SK-N-SH treated with all-trans-retinoic acid at 6 μM for 48 hours (cell line): ENCODE data around the gene SCYL1.

ENCODE experiments used
- ATAC-seq: fragments of 200-7000 bp; cut with Tn5 transposase; 3 replicates; pipeline ENCODE4 v1.9.1; 2020; ENCODE audit warnings: mild to moderate bottlenecking, moderate library complexity
- ARNTL ChIP-seq: fragments of 450-650 bp; formaldehyde crosslinking; IDR thresholded peaks from 2 replicates; pipeline ENCODE4 v1.5.0; 2020; ENCODE audit warnings: low read depth, mild to moderate bottlenecking, moderate library complexity, borderline replicate concordance
- BACH2 ChIP-seq: fragments of 250-450 bp; sonication (Bioruptor Pico); IDR thresholded peaks from 2 replicates; pipeline ENCODE4 v1.9.0; 2021; ENCODE audit warnings: mild to moderate bottlenecking, borderline replicate concordance
- CREB5 ChIP-seq: fragments of 250-450 bp; sonication (Bioruptor Pico); IDR thresholded peaks from 2 replicates; pipeline ENCODE4 v1.5.1; 2020; ENCODE audit warnings: low read depth, mild to moderate bottlenecking, moderate library complexity
- ESRRG ChIP-seq: fragments of 250-450 bp; sonication (Bioruptor Pico); IDR thresholded peaks from 2 replicates; pipeline ENCODE4 v1.6.1; 2021; ENCODE audit warnings: mild to moderate bottlenecking
- GLIS3 ChIP-seq: fragments of 250-450 bp; sonication (Bioruptor Pico); IDR thresholded peaks from 2 replicates; pipeline ENCODE4 v1.5.0; 2020; ENCODE audit warnings: mild to moderate bottlenecking, moderate library complexity
- ISL1 ChIP-seq: fragments of 250-450 bp; sonication (Bioruptor Pico); IDR thresholded peaks from 2 replicates; pipeline ENCODE4 v2.1.2; 2022; ENCODE audit warnings: mild to moderate bottlenecking, moderate library complexity
- OSR1 ChIP-seq: fragments of 250-450 bp; sonication (Bioruptor Pico); IDR thresholded peaks from 2 replicates; pipeline ENCODE4 v1.8.0; 2022; ENCODE audit warnings: moderate library complexity, mild to moderate bottlenecking, inconsistent platforms
- PPARA ChIP-seq: fragments of 250-450 bp; sonication (Bioruptor Pico); IDR thresholded peaks from 2 replicates; pipeline ENCODE4 v1.5.0; 2020; ENCODE audit warnings: mild to moderate bottlenecking, borderline replicate concordance
- RARB ChIP-seq: fragments of 250-450 bp; sonication (Bioruptor Pico); IDR thresholded peaks from 2 replicates; pipeline ENCODE4 v1.8.0; 2021; ENCODE audit warnings: mild to moderate bottlenecking, moderate library complexity
- SNAI2 ChIP-seq: fragments of 250-450 bp; sonication (Bioruptor Pico); IDR thresholded peaks from 2 replicates; pipeline ENCODE4 v1.5.0; 2020; ENCODE audit warnings: mild to moderate bottlenecking, moderate library complexity
- TOX ChIP-seq: fragments of 250-450 bp; sonication (Bioruptor Pico); IDR thresholded peaks from 2 replicates; pipeline ENCODE4 v1.8.0; 2021; ENCODE audit warnings: mild to moderate bottlenecking, moderate library complexity, borderline replicate concordance
- TSHZ2 ChIP-seq: fragments of 250-450 bp; sonication (Bioruptor Pico); IDR thresholded peaks from 2 replicates; pipeline ENCODE4 v1.5.0; 2020; ENCODE audit warnings: mild to moderate bottlenecking, moderate library complexity
- ZC3H10 ChIP-seq: fragments of 250-450 bp; sonication (Bioruptor Pico); IDR thresholded peaks from 2 replicates; pipeline ENCODE4 v1.5.1; 2021; ENCODE audit warnings: mild to moderate bottlenecking, moderate library complexity
- ZFP3 ChIP-seq: fragments of 250-450 bp; sonication (Bioruptor Pico); IDR thresholded peaks from 2 replicates; pipeline ENCODE4 v1.5.0; 2020; ENCODE audit warnings: mild to moderate bottlenecking, moderate library complexity
- ZFP30 ChIP-seq: fragments of 450-650 bp; formaldehyde crosslinking; IDR thresholded peaks from 2 replicates; pipeline ENCODE4 v1.5.0; 2022; ENCODE audit warnings: mild to moderate bottlenecking, moderate library complexity
- ZNF565 ChIP-seq: fragments of 450-650 bp; formaldehyde crosslinking; conservative IDR thresholded peaks from 2 replicates; pipeline ENCODE4 v1.5.0; 2020; ENCODE audit warnings: low read depth, mild to moderate bottlenecking, moderate library complexity
- ZNF8 ChIP-seq: fragments of 450-650 bp; formaldehyde crosslinking; IDR thresholded peaks from 2 replicates; pipeline ENCODE4 v1.5.0; 2020; ENCODE audit warnings: mild to moderate bottlenecking, moderate library complexity
- TF ChIP-seq, protein P1 (sequence below): fragments of 250-450 bp; sonication (Bioruptor Pico); IDR thresholded peaks from 2 replicates; pipeline ENCODE4 v1.8.0; 2021; ENCODE audit warnings: low read depth, mild to moderate bottlenecking, moderate library complexity, borderline replicate concordance
- TF ChIP-seq, protein P2 (sequence below): fragments of 250-450 bp; sonication (Bioruptor Pico); IDR thresholded peaks from 2 replicates; pipeline ENCODE4 v1.8.0; 2020; ENCODE audit warnings: mild to moderate bottlenecking, moderate library complexity, borderline replicate concordance

Gene SCYL1

DNA sequence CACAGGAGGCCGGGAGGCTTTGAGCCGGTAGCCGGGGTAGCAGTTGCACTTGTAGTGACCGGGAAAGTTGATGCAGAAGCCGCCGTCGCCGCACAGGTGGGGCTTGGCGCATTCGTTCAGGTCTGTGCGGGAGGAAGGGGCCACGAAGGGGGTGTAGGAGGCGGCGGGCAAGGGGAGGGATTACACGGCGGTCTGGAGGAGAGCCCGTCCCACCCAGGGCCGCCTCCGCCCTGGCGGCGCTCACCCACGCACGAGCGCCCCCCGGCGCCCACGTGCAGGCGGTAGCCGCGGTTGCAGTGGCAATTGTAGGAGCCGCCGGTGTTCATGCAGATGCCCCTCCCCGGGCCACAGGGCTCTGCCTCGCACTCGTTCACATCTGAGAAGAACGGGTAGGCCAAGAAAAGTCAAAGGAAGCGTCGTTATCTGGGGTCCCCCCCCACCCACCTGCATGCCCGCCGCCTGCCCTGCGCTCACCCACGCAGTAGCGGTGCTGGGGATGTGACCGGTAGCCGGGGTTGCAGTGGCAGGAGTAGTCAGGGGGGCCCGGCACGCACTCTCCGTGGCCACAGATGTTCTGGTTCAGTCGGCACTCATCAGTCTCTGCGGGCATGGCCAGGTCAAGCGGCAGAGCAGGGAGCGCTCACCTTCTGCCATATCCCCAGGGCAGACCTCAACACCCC lies 22.7 kb downstream of the SCYL1 start:
- TF ChIP-seq PPARA (CRISPR knock-in tag) (no peak), TSHZ2 (CRISPR knock-in tag) (no peak), TOX (no peak), ZFP3 (CRISPR knock-in tag) (no peak), SNAI2 (no peak), ZNF8 (no peak), ZNF565 (no peak), ESRRG (no peak), OSR1 (no peak), ZC3H10 (CRISPR knock-in tag) (no peak), RARB (CRISPR knock-in tag) (no peak), ISL1 (CRISPR knock-in tag) (no peak), ARNTL (CRISPR knock-in tag) (no peak), BACH2 (CRISPR knock-in tag) (no peak), CREB5 (CRISPR knock-in tag) (no peak), ZFP30 (no peak)
- TF ChIP-seq, protein P1, sequence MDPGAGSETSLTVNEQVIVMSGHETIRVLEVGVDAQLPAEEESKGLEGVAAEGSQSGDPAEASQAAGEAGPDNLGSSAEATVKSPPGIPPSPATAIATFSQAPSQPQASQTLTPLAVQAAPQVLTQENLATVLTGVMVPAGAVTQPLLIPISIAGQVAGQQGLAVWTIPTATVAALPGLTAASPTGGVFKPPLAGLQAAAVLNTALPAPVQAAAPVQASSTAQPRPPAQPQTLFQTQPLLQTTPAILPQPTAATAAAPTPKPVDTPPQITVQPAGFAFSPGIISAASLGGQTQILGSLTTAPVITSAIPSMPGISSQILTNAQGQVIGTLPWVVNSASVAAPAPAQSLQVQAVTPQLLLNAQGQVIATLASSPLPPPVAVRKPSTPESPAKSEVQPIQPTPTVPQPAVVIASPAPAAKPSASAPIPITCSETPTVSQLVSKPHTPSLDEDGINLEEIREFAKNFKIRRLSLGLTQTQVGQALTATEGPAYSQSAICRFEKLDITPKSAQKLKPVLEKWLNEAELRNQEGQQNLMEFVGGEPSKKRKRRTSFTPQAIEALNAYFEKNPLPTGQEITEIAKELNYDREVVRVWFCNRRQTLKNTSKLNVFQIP (CRISPR knock-in tag), result no peak
- TF ChIP-seq, protein P2, sequence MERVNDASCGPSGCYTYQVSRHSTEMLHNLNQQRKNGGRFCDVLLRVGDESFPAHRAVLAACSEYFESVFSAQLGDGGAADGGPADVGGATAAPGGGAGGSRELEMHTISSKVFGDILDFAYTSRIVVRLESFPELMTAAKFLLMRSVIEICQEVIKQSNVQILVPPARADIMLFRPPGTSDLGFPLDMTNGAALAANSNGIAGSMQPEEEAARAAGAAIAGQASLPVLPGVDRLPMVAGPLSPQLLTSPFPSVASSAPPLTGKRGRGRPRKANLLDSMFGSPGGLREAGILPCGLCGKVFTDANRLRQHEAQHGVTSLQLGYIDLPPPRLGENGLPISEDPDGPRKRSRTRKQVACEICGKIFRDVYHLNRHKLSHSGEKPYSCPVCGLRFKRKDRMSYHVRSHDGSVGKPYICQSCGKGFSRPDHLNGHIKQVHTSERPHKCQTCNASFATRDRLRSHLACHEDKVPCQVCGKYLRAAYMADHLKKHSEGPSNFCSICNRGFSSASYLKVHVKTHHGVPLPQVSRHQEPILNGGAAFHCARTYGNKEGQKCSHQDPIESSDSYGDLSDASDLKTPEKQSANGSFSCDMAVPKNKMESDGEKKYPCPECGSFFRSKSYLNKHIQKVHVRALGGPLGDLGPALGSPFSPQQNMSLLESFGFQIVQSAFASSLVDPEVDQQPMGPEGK (CRISPR knock-in tag), result no peak
- ATAC-seq, result no peak

DNA sequence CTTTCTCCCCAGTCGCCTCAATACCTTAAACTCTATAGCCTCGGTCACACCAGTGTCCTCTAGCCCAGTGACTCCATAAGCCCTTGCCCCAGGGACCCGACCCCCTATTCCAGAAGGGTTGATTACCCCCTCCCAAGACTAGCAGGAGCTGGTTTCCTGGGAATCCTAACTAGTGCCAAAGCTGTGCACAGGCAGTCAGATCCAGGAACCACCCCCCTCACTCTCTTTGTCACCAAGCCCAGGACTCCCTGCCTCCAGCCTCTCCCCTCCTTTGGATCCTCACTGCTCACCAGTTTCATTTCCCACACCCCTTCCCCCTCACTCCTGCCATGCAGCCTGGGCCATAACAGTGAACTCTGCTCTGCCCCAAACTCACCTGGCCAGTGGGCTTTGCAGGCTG lies 23.5 kb downstream of the SCYL1 start:
- no peak for ATAC-seq
- no peak for TF ChIP-seq ZNF8
- no peak for TF ChIP-seq SNAI2
- TF ChIP-seq GLIS3 (CRISPR knock-in tag), result no peak
- TF ChIP-seq, all 23 proteins: peak for 0

GRCh38 chr11:65549096-65549495 lies 24.2 kb downstream of the SCYL1 start:
- no peak for ATAC-seq
- TF ChIP-seq ZFP30 (no peak), BACH2 (CRISPR knock-in tag) (no peak), ESRRG (no peak), ZFP3 (CRISPR knock-in tag) (no peak), ARNTL (CRISPR knock-in tag) (no peak)

DNA sequence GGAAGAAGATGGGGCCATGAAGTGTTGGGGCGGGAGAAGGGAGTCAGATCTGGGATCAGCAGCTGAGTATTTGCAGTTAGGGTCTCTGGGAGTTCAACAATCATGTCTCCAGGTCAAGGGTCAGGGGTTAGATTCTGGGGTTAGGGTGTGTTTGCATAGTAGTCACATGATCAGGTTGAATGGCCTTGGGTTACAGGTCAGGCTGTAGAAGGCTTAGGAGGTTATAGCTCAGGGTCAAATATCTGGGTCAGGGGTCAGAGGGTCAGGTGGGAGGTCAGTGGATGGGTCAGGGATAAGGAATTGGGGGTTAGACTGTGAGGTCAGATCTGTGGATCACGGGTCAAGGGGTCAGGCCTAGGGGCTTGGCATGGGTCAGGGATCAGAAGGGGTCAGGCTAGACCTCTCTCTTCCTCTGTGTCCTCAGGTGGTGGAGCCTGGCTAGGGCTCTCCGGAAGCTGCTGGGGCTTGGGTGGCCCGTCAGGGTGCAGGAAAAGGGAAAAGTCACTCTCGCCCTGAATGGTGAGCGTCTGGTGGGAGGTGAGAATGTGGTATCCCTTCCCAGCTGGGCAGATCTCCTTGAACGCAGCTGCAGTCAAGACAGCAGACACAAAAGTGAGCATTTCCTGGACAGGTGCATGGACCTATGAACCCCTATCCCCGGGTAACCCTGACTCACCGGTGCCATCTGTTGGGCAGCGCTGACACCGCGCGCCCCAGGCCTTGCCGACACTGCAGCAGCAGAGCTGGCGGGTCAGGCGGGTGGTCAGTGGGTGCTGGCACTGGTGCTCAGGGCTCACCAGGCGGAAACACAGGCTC lies 26.9 kb downstream of the SCYL1 start:
- peak; percentile 35 for ATAC-seq
- peak; percentile 86; the same call in 1 of the 2 replicates for TF ChIP-seq SNAI2
- no peak for TF ChIP-seq PPARA (CRISPR knock-in tag)
